Neutrophil (primary cell): ENCODE results near the gene SGK1.
"Not testable (repeated sequence)": the region's sequence is repeated elsewhere in the genome, so short reads cannot be mapped to it uniquely, and the experiment has no call there.

Experiments
- H3K27ac ChIP-seq: fragments of 200-600 bp; sonication (generic); 2 replicates; pipeline ENCODE4 v1.5.1; 2016; ENCODE audit warnings: mild to moderate bottlenecking, moderate library complexity
- H3K27me3 ChIP-seq: fragments of 200-600 bp; sonication (generic); 2 replicates; pipeline ENCODE4 v1.6.0; 2016; ENCODE audit warnings: mild to moderate bottlenecking
- H3K36me3 ChIP-seq: fragments of 200-600 bp; sonication (generic); 2 replicates; pipeline ENCODE4 v1.5.1; 2017
- H3K4me1 ChIP-seq, 2 experiments: fragments of 200-600 bp in 1 of 2; sonication (generic) in 1 of 2; 1 replicate in 1 of 2; 2 replicates in 1 of 2; pipeline versions ENCODE4 v1.5.1 to v1.6.1; 2013 to 2016; ENCODE audit warnings: low read depth in 1 of 2, low read length in 1 of 2, mild to moderate bottlenecking in 1 of 2, moderate library complexity in 1 of 2; ENCODE audit not compliant: control insufficient read depth in 1 of 2, insufficient read depth in 1 of 2
- H3K4me3 ChIP-seq, 2 experiments: fragments of 200-600 bp in 1 of 2; sonication (generic) in 1 of 2; 1 replicate in 1 of 2; 2 replicates in 1 of 2; pipeline ENCODE4 v1.5.1; 2013 to 2016; ENCODE audit warnings: low read depth in 1 of 2, low read length in 1 of 2, mild to moderate bottlenecking in 1 of 2, moderate library complexity in 1 of 2
- H3K9me3 ChIP-seq: fragments of 200-600 bp; sonication (generic); 2 replicates; pipeline ENCODE4 v1.5.1; 2016
- TF ChIP-seq, protein P1 (sequence below): fragments of 200-600 bp; sonication (generic); IDR thresholded peaks from 2 replicates; pipeline ENCODE4 v1.5.1; 2016; ENCODE audit warnings: antibody characterized with exemption

Gene SGK1

DNA sequence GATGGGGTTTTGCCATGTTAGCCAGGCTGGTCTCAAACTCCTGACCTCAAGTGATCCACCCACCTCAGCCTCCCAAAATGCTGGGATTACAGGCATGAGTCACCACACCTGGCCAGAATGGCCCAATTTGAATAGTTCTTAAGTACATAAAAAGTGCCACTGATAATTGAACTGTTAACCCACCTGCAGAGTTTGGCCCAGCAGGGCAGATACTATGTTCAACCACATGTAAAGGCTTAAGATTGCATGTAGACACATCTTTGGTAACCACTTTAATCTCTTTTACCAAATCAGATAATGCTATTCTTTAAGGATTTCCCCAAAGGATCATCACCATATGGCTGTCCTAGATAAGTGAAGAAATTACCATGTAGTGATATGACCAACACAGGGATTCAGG lies 21.3 kb upstream of the SGK1 start:
- Histone ChIP-seq H3K36me3 (no peaks in the 10 kb centered on the region), H3K27ac (peak overlapping the region; percentile 81), H3K9me3 (no peaks in the 10 kb centered on the region), H3K4me1 (peaks cover 37 to 45% of the 10 kb centered on the region in 2 experiments), H3K27me3 (no peaks in the 10 kb centered on the region), H3K4me3 (no peak overlapping the region)
- TF ChIP-seq, protein P1, sequence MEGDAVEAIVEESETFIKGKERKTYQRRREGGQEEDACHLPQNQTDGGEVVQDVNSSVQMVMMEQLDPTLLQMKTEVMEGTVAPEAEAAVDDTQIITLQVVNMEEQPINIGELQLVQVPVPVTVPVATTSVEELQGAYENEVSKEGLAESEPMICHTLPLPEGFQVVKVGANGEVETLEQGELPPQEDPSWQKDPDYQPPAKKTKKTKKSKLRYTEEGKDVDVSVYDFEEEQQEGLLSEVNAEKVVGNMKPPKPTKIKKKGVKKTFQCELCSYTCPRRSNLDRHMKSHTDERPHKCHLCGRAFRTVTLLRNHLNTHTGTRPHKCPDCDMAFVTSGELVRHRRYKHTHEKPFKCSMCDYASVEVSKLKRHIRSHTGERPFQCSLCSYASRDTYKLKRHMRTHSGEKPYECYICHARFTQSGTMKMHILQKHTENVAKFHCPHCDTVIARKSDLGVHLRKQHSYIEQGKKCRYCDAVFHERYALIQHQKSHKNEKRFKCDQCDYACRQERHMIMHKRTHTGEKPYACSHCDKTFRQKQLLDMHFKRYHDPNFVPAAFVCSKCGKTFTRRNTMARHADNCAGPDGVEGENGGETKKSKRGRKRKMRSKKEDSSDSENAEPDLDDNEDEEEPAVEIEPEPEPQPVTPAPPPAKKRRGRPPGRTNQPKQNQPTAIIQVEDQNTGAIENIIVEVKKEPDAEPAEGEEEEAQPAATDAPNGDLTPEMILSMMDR = no peak

DNA sequence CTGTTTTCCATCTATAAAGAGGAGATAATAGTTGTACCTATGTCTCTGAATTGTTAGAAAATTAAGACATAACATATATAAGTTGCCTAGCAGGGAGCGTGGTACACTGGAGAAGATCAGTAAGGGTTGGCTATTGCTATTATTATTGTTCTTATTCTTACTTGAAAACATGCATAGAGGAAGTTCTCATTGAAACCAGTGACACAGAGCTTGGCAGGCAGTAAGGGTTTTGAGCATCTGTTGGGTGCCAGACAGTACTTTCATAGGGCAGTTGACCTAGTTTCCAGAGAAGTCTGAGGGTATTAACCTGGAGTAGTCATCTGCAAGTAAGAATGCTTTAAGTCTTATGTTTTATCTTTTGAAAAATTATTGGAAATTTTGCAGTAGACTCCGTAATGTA lies 13.3 kb upstream of the SGK1 start:
- H3K27me3 ChIP-seq = no peaks in the 10 kb centered on the region
- TF ChIP-seq, protein P1 = no peak

DNA sequence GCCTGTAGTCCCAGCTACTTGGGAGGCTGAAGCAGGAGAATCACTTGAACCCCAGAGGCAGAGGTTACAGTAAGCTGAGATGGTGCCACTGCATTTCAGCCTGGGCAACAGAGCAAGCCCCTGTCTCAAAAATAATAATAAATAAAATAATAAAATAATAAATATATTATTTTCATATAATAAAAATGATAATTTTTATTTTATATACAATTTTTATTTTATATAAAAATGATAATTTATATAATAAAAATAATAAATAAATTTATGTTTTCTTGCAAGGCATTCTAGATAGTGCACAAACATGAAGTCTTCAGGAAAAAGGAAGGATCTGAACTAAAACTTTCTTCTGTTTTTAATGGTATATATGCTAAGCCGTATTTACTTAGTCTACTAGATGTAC lies 12.6 kb upstream of the SGK1 start:
- no peaks in the 10 kb centered on the region for H3K9me3 ChIP-seq
- TF ChIP-seq, protein P1 = no peak

More for the DNA sequence above, 13.3 kb upstream of the SGK1 start:
- no peaks in the 10 kb centered on the region for H3K36me3 ChIP-seq
- H3K27ac ChIP-seq = no peak overlapping the region
- peaks cover 8 to 10% of the 10 kb centered on the region in 2 experiments for H3K4me1 ChIP-seq
- no peaks in the 10 kb centered on the region for H3K9me3 ChIP-seq
- no peak overlapping the region for H3K4me3 ChIP-seq

GRCh38 chr6:134328792-134329191 lies 10.9 kb upstream of the SGK1 start:
- Histone ChIP-seq H3K36me3 (no peaks in the 10 kb centered on the region), H3K27me3 (no peaks in the 10 kb centered on the region), H3K27ac (no peak overlapping the region), H3K4me1 (peaks cover 6 to 10% of the 10 kb centered on the region in 2 experiments), H3K4me3 (no peak overlapping the region), H3K9me3 (no peaks in the 10 kb centered on the region)
- TF ChIP-seq, protein P1 = no peak

More for the DNA sequence above, 12.6 kb upstream of the SGK1 start:
- Histone ChIP-seq H3K36me3 (no peaks in the 10 kb centered on the region), H3K27me3 (no peaks in the 10 kb centered on the region), H3K27ac (no peak overlapping the region), H3K4me1 (peaks cover 8 to 10% of the 10 kb centered on the region in 2 experiments), H3K4me3 (no peak overlapping the region)

GRCh38 chr6:134328138-134328537 lies 10.2 kb upstream of the SGK1 start:
- H3K27ac ChIP-seq = no peak overlapping the region
- no peaks in the 10 kb centered on the region for H3K36me3 ChIP-seq
- TF ChIP-seq, protein P1 = no peak
- H3K27me3 ChIP-seq = no peaks in the 10 kb centered on the region
- peaks cover 0 to 6% of the 10 kb centered on the region in 2 experiments for H3K4me1 ChIP-seq
- H3K9me3 ChIP-seq = no peaks in the 10 kb centered on the region
- H3K4me3 ChIP-seq = no peak overlapping the region

DNA sequence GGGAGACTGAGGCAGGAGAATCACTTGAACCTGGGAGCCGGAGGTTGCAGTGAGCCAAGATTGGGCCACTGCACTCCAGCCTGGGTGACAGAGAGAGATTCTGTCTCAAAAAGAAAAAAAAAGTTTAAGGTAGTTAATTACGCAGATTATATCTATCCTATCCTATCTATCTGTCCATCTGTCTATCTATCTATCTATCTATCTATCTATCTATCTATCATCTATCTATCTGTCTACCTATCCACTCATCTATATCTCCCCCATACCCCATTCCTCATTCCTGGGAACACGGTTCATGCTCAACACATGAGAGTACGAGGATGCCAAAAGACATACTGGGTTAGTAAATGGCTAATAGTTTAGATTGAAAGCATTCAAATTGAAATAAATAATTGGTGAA lies 8.3 kb upstream of the SGK1 start:
- H3K4me3 ChIP-seq, H3K9me3 ChIP-seq, H3K36me3 ChIP-seq, H3K27me3 ChIP-seq, H3K27ac ChIP-seq, H3K4me1 ChIP-seq: not testable (repeated sequence)
